HL-60/S4 treated with retinoic acid at 250 ng/mL for 4 days and 3 days (cell line): ENCODE results near the gene BACH2.

ENCODE experiments used
- in situ Hi-C: fragments of 300-500 bp; cut with MboI; formaldehyde crosslinking; loops from 2 replicates; pipeline ENCODE4 v1.7.0; 2022; ENCODE audit warnings: low sequenced_read_pairs

Gene BACH2

GRCh38 chr6:89952686-89953085, 344.0 kb downstream of the BACH2 start:
- in situ Hi-C loops: no loop called here

GRCh38 chr6:89952105-89952671, 344.5 kb downstream of the BACH2 start:
- in situ Hi-C loops: no loop called here

- in situ Hi-C loops: no loop called here
Observed at GRCh38 chr6:89951574-89952104, 345.0 kb downstream of the BACH2 start.

GRCh38 chr6:89950879-89951391, 345.7 kb downstream of the BACH2 start:
- in situ Hi-C loops: no loop called here

- in situ Hi-C loops: no loop called here
Observed at GRCh38 chr6:89950446-89950845, 346.2 kb downstream of the BACH2 start.

- in situ Hi-C loops: loop anchor here (10.0 kb wide), 1 partner anchor 526 kb away; no protein-coding TSS in a partner anchor
Observed at GRCh38 chr6:89948876-89949275, 347.8 kb downstream of the BACH2 start.

GRCh38 chr6:89944826-89945407, 351.7 kb downstream of the BACH2 start:
- in situ Hi-C loops: loop anchor here (10.0 kb wide), 1 partner anchor 530 kb away; no protein-coding TSS in a partner anchor

GRCh38 chr6:89944181-89944755, 352.4 kb downstream of the BACH2 start:
- in situ Hi-C loops: loop anchor here (10.0 kb wide), 1 partner anchor 531 kb away; no protein-coding TSS in a partner anchor

- in situ Hi-C loops: loop anchor here (10.0 kb wide), 1 partner anchor 532 kb away; no protein-coding TSS in a partner anchor
Observed at GRCh38 chr6:89942601-89943000, 354.0 kb downstream of the BACH2 start.

GRCh38 chr6:89941763-89942497, 354.7 kb downstream of the BACH2 start:
- in situ Hi-C loops: loop anchor here (10.0 kb wide), 1 partner anchor 533 kb away; no protein-coding TSS in a partner anchor

GRCh38 chr6:89941031-89941762, 355.4 kb downstream of the BACH2 start:
- in situ Hi-C loops: loop anchor here (10.0 kb wide), 1 partner anchor 534 kb away; no protein-coding TSS in a partner anchor

GRCh38 chr6:89940225-89941027, 356.2 kb downstream of the BACH2 start:
- in situ Hi-C loops: loop anchor here (10.0 kb wide), 1 partner anchor 534 kb away; no protein-coding TSS in a partner anchor

- in situ Hi-C loops: no loop called here
Observed at GRCh38 chr6:89939144-89939543, 357.5 kb downstream of the BACH2 start.

- in situ Hi-C loops: no loop called here
Observed at GRCh38 chr6:89938014-89938413, 358.6 kb downstream of the BACH2 start.

GRCh38 chr6:89936177-89936576, 360.5 kb downstream of the BACH2 start:
- in situ Hi-C loops: no loop called here

- in situ Hi-C loops: no loop called here
Observed at GRCh38 chr6:89934685-89935366, 361.8 kb downstream of the BACH2 start.

- in situ Hi-C loops: no loop called here
Observed at GRCh38 chr6:89932245-89932802, 364.3 kb downstream of the BACH2 start.

- in situ Hi-C loops: no loop called here
Observed at GRCh38 chr6:89930789-89931188, 365.9 kb downstream of the BACH2 start.

- in situ Hi-C loops: no loop called here
Observed at GRCh38 chr6:89928604-89929003, 368.0 kb downstream of the BACH2 start.
